Epidermal melanocyte (primary cell): Measurements from ENCODE around the gene TEAD3.

Source experiments
- DNase-seq: peaks from one replicate; pipeline ENCODE4 v3.0.0; 2011; ENCODE audit warnings: low spot score; ENCODE audit not compliant: insufficient read length

Gene TEAD3

DNA sequence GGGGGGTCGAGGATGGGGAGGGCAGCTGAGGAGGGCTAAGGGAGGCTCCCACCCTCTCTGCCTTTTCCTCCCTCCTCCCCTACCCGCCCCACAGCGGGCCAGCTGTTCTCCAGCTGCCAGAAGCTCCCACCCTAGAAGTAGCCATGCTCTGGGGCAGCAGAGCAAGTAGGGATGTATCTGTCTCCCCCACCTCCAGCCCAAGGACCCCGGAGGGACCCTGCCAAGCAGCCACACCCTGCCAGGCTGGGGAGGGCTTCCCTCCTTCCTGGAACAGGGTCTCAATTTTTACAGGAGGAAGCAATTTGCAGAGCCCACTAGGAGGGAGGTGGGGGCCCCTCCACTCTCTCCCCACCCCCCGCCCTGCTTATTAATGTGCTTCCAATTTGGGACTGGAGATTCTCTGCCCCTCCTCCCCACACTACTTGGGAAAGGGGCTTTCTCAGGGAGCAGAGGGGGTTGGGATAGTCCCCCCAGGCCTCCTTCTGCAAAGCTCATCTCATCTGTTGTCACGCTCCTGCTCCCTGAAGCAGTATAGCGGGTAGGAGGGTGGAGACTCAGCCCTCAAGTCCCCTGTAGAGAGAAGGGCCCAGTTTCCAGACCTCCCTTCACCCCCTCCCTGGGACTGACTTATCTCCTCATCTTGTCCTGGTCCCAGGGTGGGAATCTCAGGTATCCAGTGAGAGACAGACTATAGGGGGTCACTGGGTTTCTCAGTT, 4.5 kb downstream of the TEAD3 start:
- DNase-seq, result no peak

DNA sequence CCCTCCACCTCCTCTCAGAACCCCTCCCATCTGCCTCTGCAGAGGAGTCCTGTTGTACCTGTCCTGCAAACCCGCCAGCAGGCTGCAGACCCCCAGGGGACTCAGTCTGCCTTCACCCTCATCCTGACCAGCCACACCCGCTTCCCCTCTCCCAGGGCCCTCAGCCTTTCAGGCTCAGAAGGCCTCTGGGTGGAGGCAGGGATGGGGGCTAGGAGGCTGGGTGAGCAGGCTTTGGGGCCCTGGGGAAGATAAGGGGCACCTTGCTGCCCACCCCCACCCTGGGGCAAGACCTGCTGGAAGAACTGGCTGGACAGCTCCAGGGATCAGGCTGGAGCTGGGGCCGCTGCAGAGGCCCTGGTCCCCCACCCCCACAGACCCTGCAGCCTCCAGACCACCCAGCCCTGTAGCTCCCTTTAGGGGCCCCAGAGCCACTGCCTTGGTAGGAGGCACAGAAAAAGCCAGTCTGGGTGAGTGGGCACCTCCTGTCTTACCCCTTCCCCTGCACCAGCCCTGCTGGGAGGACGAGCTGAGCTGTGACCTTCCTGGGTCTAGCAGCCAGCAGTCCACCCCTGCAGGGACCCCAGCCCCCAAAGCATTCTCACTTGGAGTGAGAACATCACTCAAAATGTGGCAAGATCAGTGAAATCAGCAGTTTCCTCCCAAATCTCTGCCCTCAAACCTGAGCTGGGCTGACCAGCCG, 5.2 kb downstream of the TEAD3 start:
- no peak for DNase-seq

DNA sequence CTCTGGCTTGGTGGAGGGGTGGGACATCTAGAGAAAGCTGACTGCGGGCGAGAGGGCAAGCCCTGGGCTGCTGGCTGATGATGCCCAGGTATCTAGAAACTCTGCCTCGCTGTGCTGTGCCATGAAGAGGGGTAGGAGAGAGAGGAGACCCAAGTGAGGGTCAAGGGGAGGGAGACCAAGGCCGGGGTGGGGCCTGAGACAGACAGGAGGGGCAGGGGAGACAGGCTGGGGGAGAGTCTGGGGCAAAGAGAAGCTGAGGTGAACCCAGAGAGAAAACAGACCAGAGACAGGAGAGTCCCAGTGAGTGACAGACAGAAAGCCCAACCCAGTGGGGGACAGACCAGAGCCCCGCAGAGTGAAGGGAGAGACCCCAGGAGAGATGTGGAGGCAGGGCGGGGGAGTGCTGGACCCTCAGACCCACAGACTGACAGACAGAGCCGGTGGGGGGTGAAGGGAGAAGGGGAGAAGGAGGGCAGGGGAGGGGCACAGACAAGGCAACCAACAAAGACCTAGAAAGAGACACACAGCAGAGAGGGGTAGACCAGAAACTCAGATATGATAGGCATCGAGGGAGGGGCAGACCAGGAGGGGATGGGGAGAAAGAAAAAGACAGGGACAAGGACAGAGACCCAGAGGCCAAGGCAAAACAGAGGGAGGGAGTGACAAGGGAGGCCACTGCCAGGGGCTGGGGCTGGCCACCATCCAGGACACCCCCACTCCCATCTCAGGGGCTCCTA, 5.9 kb downstream of the TEAD3 start:
- DNase-seq, result no peak

DNA sequence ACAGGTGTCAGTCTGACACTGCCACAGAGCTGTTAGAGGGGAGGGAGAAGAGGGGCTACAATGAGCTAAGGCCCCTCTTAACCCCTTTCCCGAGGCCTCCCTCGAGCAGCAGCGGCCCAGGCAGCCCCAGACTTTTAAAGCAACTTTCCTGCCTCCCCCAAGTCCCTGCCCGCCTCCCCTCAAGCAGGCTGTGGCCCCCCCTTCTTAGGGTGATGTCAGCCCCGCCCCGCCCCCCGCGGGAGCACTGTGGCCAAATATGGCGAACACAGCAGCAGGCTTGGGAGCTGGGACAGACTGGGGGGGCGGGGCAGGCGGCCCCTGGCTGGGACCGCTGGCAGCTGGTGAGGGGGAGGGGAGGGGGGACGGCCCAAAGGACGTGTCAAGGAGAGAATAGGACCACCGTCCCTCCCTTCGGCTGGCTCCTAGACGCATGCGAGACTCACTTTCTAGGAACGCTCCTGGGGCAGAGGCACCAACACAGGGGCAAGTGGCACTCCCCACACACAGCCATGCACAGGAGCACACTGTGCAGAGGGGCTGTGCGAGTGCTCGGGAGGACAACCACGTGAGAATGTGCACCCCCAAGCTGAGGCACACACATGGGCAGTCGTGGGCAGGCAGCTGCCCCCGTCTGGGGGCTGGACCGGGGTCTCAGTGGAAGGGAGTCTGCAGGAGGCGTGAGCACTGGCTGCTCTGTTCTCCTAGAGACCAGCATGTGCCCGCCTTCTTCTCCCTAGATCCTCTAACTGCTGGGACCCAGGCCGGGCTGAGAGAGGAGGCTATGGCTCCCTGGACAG, 6.7 kb downstream of the TEAD3 start:
- DNase-seq, result no peak

DNA sequence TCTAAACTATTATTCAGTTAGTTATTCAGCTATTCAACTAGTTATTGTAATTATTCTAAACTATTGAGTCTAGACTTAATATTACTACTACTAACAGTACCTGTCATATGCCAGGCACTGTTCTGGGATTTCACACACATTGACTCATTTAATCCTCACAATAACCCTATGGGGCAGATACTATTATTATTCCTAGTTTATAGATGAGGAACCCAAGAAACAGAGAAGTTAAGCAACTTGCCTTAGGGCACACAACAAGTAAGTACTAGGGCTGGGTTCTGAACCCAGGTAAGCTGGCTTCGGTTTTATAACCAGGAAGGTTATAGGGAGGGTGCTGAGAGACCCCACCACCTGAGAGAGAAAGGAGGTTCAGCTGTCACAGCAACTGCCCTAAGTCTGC, 7.8 kb downstream of the TEAD3 start:
- no peak for DNase-seq

DNA sequence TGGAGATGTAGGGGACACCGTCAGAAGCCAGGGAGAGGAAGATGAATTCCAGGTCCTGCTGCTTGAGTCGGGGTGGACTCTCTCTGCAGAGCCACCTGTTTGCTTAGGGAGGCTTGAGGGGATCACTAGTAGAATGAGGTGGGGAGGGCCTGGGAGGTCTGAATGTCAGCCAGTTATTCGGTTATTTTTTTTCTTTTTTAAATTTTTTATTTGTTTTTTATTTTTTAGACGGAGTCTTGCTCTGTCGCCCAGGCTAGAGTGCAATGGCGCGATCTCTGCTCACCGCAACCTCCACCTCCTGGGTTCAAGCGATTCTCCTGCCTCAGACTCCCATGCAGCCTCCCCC, 8.4 kb downstream of the TEAD3 start:
- no peak for DNase-seq

DNA sequence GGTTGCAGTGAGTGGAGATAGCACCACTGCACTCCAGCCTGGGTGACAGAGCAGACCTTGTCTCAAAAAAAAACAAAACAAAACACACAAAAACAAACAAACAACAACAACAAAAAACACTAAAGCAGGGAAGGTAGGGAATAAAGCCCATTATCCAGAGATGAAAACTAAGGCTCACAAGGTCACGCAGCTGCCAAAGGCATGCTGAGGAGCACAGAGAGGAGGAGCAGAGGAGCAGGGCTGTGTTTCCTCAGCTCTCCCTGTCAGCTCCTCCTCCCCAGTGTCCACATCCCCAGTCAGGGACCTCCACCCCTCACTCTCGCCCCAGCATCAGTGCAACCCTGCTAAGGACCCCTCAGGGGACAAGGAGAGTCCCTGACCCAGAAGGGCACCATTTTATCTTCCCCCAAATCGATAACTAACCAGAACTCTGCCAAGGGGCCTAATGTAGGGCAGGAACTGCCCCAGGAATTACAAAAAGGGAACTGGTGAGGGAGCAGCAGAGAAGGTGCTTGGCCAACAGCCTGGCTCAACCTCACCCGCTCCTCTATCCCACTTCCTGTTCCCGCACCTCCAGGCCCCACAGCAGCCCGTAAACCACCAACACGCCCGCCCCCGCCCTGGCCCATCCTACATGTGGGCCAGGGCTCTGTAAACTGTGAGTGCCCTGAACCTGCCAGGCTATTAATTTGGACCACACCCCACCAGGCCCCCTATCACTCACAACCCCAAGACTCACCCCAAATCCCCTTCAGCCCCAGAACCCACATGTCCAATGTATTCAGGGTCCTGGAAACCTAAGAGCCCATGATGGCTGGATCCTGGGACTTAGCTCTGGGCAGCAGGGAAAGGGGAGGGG, 9.0 kb downstream of the TEAD3 start:
- no peak for DNase-seq

DNA sequence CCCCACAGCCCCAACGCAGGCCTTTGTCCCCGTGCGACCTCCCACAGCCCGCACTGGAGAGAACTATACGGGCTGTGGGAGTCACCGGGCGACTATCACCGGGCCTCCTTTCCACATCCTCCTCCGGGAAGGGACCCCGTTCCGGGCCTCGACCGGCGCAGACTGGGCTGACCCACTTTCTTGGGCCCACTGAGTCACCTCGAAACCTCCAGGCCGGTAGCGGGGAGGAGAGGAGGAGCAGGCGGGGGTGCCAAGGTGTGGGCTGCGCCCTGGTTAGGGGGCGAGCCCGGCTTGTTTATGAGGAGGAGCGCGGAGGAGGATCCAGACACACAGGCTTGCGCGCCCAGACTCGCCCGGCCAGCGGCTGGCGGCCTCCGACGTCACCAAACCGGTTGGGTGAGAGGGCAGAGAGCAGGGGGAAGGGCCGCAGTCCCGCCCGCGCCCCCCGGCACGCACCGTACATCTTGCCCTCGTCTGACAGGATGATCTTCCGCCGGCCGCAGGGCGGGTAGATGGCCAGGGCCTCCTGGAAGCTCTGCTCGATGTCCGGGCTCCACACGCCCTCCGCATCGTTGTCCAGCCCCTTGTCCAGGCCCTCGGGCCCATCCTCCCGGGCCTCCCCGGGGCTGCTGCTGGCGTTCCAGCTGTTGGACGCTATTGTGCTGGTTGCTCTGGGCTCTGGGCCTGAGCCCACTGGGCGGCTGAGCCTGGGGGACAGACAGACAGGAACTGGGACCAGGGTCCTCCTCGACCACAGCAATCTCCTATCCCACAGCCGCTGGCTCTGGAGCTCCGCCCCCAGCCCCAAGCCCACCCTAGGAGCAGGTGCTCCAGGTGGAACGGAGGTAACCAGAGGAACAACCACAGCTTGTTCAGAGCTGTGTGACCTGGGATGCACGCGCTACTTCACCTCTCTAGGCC, 10.6 kb downstream of the TEAD3 start:
- DNase-seq, result no peak

DNA sequence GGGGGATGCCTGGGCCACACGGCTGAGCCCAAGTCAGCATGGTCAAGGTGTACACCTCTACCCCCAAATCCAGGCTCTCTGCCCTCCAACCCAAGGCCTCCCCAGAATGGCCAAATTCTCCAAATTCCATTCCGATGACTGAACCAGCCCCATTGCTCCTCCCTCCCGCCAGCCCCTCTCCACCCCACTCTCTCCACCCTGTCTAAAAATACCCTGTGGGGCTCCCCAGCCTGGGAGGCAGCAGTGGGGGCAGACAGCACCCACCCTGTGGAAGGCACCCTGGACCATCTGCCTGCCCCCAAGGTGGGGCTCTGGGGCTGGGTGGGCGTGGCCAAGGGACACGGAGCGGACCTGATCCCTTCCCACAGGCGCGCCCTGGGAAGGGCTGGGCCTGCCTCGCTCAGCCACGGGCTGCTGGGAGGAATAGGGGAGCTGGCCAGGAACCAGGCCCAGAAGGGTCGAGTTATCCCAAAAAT, 11.4 kb downstream of the TEAD3 start:
- DNase-seq, result no peak

DNA sequence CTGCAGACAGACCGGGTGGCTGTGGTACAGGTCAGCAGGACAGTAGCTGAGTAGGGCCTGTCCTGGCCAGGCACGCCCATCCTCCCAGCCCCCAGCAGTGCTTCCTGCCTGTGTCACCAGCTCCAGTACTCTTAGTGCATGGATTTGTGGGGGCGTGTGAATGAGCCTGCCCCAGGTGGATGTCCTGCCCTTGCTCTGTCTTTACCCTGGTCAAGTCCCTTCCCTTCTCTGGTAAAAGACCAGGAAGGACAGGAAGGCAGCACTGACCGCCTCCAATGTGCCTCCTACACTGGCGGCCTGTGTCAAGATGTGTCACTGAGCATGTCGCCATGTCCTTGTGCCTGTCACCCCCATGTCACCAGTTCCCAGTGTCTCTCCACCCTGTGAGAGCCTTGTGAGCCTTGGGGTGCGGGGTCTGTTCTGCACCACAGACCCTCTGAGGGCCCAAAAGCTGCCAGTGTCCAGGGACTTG, 11.9 kb downstream of the TEAD3 start:
- no peak for DNase-seq

DNA sequence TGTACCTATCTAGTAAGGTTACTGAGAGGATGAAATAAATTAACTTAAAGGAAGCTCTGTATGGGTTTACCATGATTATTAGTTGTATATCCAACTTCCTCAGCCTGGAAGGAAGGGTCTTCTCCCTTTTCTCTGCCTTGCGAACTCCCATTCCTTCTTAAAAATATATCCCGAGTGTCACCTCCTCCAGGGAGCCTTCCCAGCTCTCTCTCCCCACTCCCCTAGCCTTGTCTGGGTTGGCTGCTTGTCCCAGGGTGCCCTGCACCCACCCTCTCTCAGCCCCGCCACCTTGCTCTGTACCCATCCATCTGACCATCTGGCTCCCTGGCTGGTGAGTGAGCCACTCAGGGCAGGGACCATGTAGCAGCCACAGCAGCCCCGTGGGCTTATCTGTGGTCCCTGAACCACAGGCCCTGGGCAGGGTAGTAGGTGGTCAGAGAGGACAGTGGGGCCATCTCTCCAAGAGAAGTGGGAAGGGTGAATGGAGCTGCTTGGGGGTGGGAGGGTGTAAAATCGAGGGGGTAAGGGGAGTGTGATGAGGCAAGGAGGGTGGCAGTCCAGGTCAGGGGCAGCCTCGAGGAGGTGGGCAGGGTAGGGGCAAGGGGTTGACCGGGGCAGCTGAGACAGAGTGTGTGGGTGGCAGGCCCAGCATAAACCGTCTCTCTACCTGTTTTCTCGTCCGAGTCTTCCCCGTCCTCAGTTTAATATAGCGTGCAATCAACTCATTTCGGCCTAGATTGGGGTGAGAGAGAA, 12.8 kb downstream of the TEAD3 start:
- no peak for DNase-seq

DNA sequence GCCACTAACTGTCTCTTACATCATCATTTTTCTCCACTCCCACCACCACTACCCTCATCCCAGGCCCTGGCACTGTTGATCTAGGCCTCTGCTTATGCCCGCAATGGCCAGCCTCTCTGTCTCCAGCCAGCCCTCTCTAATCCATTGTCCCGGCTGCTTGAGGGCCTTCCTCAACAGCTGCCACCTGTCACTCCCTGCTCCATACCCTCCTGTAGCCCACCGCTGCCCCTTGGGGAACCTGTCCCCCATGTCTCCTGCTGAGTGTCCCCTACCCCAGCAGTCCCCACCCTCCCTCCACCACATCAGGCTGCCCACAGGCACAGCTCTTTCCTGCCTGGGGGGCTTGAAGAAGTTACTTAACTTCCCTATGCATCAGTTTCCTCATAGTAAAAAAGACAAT, 13.4 kb downstream of the TEAD3 start:
- DNase-seq, result no peak

DNA sequence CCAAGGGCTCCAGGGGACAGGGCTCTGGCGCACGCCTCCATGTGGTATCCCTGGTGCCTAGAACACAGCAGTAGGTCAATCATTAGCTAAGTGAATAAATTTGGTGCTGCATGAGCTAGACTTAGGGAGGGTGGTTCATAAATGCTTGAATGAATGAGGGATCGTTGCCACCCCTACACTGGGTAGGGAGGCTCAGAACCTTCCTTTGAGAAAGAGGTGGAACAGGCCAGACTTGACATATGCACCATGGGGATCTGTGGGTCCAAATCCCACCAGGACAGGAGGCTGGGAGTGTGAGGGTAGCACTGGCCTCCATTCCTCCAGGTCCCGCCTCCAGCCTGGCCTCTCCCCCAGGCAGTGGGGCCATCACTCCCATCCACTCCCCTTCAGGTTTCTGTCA, 13.8 kb downstream of the TEAD3 start:
- no peak for DNase-seq

DNA sequence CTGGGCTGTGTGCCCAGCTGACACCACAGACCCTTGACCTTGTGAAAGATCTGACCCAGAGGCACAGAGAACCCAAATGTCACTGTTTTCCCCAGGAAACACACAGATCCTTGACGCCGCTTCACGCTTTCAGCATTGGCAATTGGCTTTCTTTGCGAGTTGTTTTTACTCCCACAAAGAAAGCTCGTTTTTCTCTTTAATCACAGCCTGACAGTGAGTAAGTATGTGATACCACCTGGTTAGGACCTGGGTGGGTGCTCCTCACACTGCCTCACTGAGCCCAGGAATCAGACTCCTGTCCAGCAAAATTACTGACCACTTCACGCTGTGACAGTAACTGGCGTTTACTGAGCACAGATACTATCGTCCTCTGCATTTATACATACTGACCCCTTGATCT, 15.7 kb downstream of the TEAD3 start:
- no peak for DNase-seq

DNA sequence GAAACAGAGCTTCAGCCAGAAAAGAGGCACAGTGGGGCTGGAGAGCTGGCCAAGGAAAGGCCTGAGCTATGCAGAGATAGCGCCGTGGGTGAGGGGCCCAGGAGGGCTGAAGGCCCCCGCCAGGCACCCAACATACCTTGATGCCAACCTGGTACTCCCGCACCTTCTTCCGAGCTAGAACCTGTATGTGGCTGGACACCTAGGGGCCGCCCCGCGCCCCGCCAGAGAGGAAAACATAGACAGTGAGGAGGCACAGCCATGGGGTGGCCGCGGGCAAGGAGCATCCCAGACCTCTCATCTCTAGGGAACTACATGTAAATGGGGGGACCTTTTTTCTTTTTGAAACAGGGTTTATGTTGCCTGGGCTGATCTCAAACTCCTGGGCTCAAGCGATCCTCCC, 16.7 kb downstream of the TEAD3 start:
- no peak for DNase-seq

DNA sequence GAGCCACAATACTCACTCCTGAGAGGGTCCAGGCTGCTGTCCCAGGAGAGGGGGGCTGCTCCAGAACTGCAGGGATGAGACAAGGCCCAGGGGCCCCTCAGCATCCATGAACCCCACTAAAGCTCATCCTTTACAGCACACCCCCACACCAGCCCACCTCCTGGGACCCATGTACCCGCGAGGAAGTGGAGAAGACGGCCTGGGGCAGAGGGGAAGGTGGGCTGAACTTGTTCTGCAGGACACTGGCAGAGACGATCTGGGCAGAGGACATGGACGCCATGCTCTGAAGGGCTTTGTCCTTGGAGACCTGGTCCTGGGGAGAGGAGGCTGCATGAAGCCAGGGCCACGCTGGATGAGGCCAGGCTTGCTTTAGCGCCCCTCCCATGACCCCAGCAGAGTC, 18.6 kb downstream of the TEAD3 start:
- no peak for DNase-seq

DNA sequence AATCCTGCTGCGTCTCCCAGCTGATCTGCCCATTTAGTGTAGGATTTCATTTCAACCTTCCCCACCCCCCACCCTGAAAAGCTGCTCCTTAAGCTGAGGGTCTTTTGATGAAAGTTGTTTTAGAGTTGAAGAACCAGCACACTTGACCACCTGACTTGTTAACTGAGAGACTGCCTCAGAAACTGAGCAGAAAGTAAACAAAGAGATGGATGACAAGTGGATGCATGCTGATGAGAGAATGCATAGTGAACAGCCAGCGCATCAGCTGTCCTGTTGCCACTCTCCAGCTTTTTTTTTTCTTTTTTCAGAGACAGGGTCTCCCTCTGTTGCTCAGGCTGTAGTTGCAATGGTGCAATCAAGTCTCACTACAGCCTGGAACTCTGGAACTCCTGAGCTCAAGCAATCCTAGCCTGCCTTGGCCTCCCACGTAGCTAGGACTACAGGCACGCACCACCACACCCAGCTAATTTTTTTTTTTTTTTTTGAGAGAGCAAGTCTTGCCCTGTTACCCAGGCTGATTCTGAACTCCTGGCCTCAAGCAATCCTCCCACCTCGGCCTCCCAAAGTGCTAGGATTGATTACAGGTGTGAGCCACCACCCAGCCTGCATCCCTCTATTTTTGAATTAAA, 19.2 kb downstream of the TEAD3 start:
- DNase-seq, result no peak

DNA sequence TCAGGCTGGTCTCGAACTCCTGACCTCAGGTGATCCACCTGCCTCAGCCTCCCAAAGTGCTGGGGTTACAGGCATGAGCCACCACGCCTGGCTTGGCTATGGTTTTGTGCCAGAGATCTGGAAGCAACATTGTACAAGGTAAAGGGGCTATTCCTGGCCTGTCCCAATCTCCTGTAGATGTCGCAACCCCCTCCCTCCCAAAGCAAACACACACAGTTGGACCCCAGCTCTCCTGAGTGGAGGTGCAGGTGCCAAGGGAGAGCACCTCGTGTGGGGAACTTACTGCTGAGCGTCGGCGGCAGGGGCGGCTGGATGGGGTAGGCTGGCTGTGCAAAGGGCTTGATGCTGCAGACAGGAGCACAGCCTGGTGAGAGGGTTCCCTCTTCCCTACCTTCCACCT, 19.9 kb downstream of the TEAD3 start:
- no peak for DNase-seq
